MM.1S (cell line): ENCODE data around the gene PELI3.

Experiments
- DNase-seq: peaks from one replicate; pipeline ENCODE4 v3.0.0-alpha.2; 2015
- H2AFZ ChIP-seq: fragments of 300-600 bp; sonication (generic); 2 replicates; pipeline ENCODE4 v1.6.0; 2016; ENCODE audit warnings: antibody characterized with exemption, low read length
- H3F3A ChIP-seq: fragments of 300-600 bp; sonication (generic); 2 replicates; pipeline ENCODE4 v1.6.1; 2016; ENCODE audit warnings: mild to moderate bottlenecking, antibody characterized with exemption, low read length, moderate library complexity, mixed read lengths; ENCODE audit not compliant: insufficient read depth
- H3K27ac ChIP-seq: fragments of 300-600 bp; sonication (generic); 2 replicates; pipeline ENCODE4 v1.5.1; 2016; ENCODE audit warnings: mild to moderate bottlenecking, low read length
- H3K27me3 ChIP-seq: fragments of 300-600 bp; sonication (generic); replicated peaks from 2 replicates; pipeline ENCODE4 v1.6.0; 2016; ENCODE audit warnings: low read length; ENCODE audit not compliant: insufficient read depth
- H3K36me3 ChIP-seq: fragments of 300-600 bp; sonication (generic); replicated peaks from 2 replicates; pipeline ENCODE4 v1.6.1; 2016; ENCODE audit warnings: mild to moderate bottlenecking, low read length, mixed read lengths; ENCODE audit not compliant: insufficient read depth
- H3K4me1 ChIP-seq: fragments of 300-600 bp; sonication (generic); 2 replicates; pipeline ENCODE4 v1.6.1; 2016; ENCODE audit warnings: low read length, mixed read lengths
- H3K4me2 ChIP-seq: fragments of 300-600 bp; sonication (generic); 2 replicates; pipeline ENCODE4 v1.6.0; 2016; ENCODE audit warnings: low read depth, low read length
- H3K4me3 ChIP-seq: fragments of 300-600 bp; sonication (generic); 2 replicates; pipeline ENCODE4 v1.5.1; 2016; ENCODE audit warnings: low read length, mixed read lengths
- H3K79me2 ChIP-seq: fragments of 300-600 bp; sonication (generic); 2 replicates; pipeline ENCODE4 v1.6.1; 2016; ENCODE audit warnings: mixed run types, low read length, mixed read lengths
- H3K9ac ChIP-seq: fragments of 300-600 bp; sonication (generic); 2 replicates; pipeline ENCODE4 v1.6.1; 2016; ENCODE audit warnings: low read length, mixed read lengths
- H3K9me2 ChIP-seq: fragments of 300-600 bp; sonication (generic); replicated peaks from 2 replicates; pipeline ENCODE4 v1.6.1; 2016; ENCODE audit warnings: mild to moderate bottlenecking, low read length, mixed read lengths; ENCODE audit not compliant: insufficient read depth
- H3K9me3 ChIP-seq: fragments of 300-600 bp; sonication (generic); replicated peaks from 2 replicates; pipeline ENCODE4 v1.6.1; 2016; ENCODE audit warnings: mild to moderate bottlenecking, low read length, mixed read lengths; ENCODE audit not compliant: insufficient read depth
- H4K20me1 ChIP-seq: fragments of 300-600 bp; sonication (generic); 2 replicates; pipeline ENCODE4 v1.6.1; 2016; ENCODE audit warnings: mild to moderate bottlenecking, low read length, moderate library complexity, mixed read lengths; ENCODE audit not compliant: insufficient read depth
- EZH2 ChIP-seq: fragments of 300-600 bp; sonication (generic); optimal IDR thresholded peaks from 2 replicates; pipeline ENCODE3; 2017; ENCODE audit warnings: low read depth, mild to moderate bottlenecking, antibody characterized with exemption, low read length, mixed read lengths
- EZH2phosphoT487 ChIP-seq: fragments of 300-600 bp; sonication (generic); IDR thresholded peaks from 2 replicates; pipeline ENCODE4 v1.6.1; 2018; ENCODE audit warnings: antibody characterized with exemption, low read length
- TF ChIP-seq, protein P1 (sequence below): fragments of 300-600 bp; sonication (generic); IDR thresholded peaks from 2 replicates; pipeline ENCODE4 v1.5.1; 2016; ENCODE audit warnings: antibody characterized with exemption, low read length, mixed read lengths

The PELI3 gene, protein sequence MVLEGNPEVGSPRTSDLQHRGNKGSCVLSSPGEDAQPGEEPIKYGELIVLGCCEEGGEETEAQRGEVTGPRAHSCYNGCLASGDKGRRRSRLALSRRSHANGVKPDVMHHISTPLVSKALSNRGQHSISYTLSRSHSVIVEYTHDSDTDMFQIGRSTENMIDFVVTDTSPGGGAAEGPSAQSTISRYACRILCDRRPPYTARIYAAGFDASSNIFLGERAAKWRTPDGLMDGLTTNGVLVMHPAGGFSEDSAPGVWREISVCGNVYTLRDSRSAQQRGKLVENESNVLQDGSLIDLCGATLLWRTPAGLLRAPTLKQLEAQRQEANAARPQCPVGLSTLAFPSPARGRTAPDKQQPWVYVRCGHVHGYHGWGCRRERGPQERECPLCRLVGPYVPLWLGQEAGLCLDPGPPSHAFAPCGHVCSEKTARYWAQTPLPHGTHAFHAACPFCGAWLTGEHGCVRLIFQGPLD

DNA sequence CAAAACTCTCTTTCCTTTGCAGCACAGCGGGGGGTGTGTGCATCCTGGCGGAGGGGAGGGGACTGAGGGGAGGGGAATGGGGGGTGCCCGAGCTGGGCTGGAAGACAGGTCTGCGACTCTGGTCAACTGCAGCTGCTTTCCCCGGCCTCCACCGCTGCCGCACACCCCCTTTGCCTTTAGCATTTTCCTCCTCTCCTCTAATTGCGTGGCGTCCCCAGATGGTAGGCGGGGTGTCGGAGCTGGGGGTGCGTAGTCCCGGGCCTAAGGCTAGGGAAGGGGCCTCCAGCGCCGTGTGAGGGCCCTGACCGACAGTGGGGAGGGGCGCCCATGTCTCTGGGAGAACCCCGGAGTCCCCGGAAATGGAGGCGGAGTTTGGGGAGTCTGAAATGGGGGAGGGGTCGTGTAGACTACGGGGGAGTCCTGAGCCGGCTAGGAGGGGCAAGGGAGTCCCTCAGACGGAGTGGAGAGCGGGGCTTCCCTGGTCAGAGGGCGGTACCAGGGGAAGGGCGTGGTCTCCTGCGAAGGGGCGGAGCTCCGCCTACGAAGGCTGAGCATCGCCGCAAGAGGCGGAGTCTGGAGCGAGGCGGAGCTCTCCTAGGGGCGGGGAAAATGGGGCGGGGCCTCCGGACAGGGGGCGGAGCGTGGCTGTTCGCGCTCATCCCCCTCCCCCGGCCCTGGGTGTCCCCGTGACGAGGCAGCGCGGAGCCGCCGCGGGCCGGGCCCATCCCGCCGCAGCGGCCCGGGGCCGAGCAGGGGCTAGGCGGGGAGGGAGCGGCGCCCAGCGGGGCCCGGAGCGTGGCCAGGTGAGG, at the start of gene PELI3:
PELI3 (plus strand) TSS at position 681 of the 809 bp plus-strand sequence. CDS start 1,224 bp downstream, outside the sequence.
- TF ChIP-seq, protein P1, sequence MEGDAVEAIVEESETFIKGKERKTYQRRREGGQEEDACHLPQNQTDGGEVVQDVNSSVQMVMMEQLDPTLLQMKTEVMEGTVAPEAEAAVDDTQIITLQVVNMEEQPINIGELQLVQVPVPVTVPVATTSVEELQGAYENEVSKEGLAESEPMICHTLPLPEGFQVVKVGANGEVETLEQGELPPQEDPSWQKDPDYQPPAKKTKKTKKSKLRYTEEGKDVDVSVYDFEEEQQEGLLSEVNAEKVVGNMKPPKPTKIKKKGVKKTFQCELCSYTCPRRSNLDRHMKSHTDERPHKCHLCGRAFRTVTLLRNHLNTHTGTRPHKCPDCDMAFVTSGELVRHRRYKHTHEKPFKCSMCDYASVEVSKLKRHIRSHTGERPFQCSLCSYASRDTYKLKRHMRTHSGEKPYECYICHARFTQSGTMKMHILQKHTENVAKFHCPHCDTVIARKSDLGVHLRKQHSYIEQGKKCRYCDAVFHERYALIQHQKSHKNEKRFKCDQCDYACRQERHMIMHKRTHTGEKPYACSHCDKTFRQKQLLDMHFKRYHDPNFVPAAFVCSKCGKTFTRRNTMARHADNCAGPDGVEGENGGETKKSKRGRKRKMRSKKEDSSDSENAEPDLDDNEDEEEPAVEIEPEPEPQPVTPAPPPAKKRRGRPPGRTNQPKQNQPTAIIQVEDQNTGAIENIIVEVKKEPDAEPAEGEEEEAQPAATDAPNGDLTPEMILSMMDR = no peak
- TF ChIP-seq EZH2phosphoT487 (no peak), EZH2 (no peak)
- Histone ChIP-seq H3K4me3 (peak within 1 kb of the TSS; percentile 92), H3K27ac (no peak within 1 kb of the TSS)

DNA sequence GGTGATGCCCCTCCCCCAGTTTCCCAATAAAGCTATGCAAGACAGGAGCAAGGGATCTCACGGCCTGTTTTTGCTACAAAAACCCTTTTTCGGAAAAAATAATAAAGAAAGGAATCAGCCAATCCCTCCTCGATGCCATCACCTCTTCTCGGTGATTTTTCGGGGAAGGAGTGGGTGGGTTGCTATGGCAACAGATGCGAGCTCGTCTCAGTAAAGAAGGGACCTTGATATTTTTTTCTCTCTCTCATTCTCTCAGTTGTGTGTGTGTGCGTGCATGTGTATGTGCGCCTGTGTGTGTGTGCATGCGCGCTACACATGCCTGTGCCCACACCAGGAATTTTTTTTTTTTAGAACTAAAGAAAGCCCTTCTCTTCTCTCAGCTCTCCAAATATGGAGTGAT, 49.7 kb upstream of the PELI3 start:
- Histone ChIP-seq H3K4me1 (no peaks in the 10 kb centered on the region), H3K9me3 (no peaks in the 10 kb centered on the region), H3K36me3 (no peaks in the 10 kb centered on the region), H3K27ac (no peak overlapping the region), H3K79me2 (no peaks in the 10 kb centered on the region), H3F3A (peaks cover 9% of the 10 kb centered on the region), H3K9ac (no peak overlapping the region), H3K4me2 (no peak overlapping the region), H4K20me1 (no peaks in the 10 kb centered on the region), H2AFZ (no peak overlapping the region), H3K4me3 (no peak overlapping the region), H3K27me3 (peaks cover 53% of the 10 kb centered on the region), H3K9me2 (no peaks in the 10 kb centered on the region)
- DNase-seq = no peak
- TF ChIP-seq EZH2 = no peak
- TF ChIP-seq, protein P1 = no peak
- no peak for TF ChIP-seq EZH2phosphoT487

More for the DNA sequence above, at the start of gene PELI3:
- H3K4me2 ChIP-seq = peak within 1 kb of the TSS; percentile 99
- peak; percentile 87 for DNase-seq
- no peaks in the 10 kb centered on the region for H3K9me3 ChIP-seq
- H3K27me3 ChIP-seq = no peaks in the 10 kb centered on the region
- H3K4me1 ChIP-seq = peaks cover 6% of the 10 kb centered on the region; the same call in 1 of the 2 replicates
- H3K9ac ChIP-seq = peak within 1 kb of the TSS; percentile 70; the same call in 1 of the 2 replicates
- no peaks in the 10 kb centered on the region for H3K36me3 ChIP-seq
- no peaks in the 10 kb centered on the region for H3K9me2 ChIP-seq
- H4K20me1 ChIP-seq = no peaks in the 10 kb centered on the region
- H3K79me2 ChIP-seq = peaks cover 5% of the 10 kb centered on the region; the same call in 1 of the 2 replicates
- H2AFZ ChIP-seq = peak within 1 kb of the TSS; percentile 78
- no peaks in the 10 kb centered on the region for H3F3A ChIP-seq

DNA sequence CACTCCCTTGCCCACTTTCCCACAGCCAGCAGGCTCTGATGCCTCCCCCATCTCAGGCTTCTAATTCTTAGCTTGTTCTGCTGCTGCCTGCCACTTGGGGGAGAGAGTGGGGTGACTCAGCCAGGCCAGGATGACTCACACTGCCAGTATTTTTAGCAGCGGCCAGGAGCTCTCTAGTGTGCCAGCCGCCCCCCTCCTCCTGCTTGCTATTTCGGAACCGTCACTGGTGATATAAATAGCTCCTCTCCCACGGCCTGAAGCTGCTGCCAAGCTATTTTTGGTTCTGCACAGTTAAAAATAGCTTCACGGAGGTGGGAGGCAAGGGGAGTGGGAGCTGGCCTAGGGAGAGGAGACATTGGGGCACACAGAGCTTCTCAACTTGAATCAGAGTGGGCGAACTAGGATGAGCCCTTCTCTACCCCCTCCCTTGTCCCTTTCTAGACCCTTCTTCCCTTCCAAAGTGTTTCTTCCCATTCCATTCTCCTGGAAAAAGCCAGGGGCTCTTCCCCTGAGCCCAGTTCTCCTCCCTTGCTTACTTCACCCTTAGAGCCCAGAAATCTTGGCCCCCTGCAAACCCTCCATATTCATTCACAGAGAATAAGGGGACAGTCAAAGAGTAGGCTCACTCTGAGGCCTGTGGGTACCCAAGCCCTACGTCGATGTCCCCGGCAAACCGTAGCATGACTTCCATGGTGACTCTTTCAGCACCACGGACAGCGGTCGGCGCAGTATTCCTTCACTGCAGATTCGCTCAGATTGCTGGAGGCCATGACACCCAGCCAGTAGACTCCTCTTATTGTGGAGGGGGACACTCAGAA, 48.3 kb upstream of the PELI3 start:
- Histone ChIP-seq H3K9me3 (no peaks in the 10 kb centered on the region), H3K79me2 (no peaks in the 10 kb centered on the region), H3F3A (peaks cover 10% of the 10 kb centered on the region), H3K4me1 (no peaks in the 10 kb centered on the region), H3K36me3 (no peaks in the 10 kb centered on the region), H3K27me3 (peaks cover 39% of the 10 kb centered on the region), H2AFZ (no peak overlapping the region), H3K9ac (no peak overlapping the region), H3K9me2 (no peaks in the 10 kb centered on the region), H4K20me1 (0 out of 2 replicates have a peak, but pooled peaks cover 3% of the 10 kb centered on the region), H3K4me2 (no peak overlapping the region), H3K4me3 (no peak overlapping the region), H3K27ac (no peak overlapping the region)
- peak; percentile 56 for DNase-seq
- TF ChIP-seq, protein P1 = peak; percentile 15
- TF ChIP-seq EZH2phosphoT487 = no peak
- no peak for TF ChIP-seq EZH2
